SK-N-SH (cell line): ENCODE measurements around the gene MCM9.

ENCODE experiments used
- ELF1 ChIP-seq: IDR thresholded peaks from 2 replicates; pipeline ENCODE4 v1.4.0; 2012
- EZH2phosphoT487 ChIP-seq: fragments of 200-600 bp; sonication (generic); IDR thresholded peaks from 2 replicates; pipeline ENCODE4 v1.6.1; 2017; ENCODE audit warnings: low read depth, mixed run types, mild to moderate bottlenecking, antibody characterized with exemption, moderate library complexity, borderline replicate concordance
- GATA2 ChIP-seq: sonication (generic); formaldehyde crosslinking; IDR thresholded peaks from 2 replicates; pipeline ENCODE4 v1.5.0; 2020; ENCODE audit warnings: mild to moderate bottlenecking, missing genetic modification reagents
- MXI1 ChIP-seq: IDR thresholded peaks from 2 replicates; pipeline ENCODE4 v1.6.1; 2012; ENCODE audit warnings: mild to moderate bottlenecking, low read depth, low read length, improper control_type of control experiment
- TF ChIP-seq, protein P1 (sequence below): IDR thresholded peaks from 2 replicates; pipeline ENCODE4; 2012
- TF ChIP-seq, protein P2 (sequence below): fragments of 200-600 bp; sonication (generic); IDR thresholded peaks from 2 replicates; pipeline ENCODE4 v1.6.1; 2017; ENCODE audit warnings: antibody characterized with exemption, mild to moderate bottlenecking, moderate library complexity
- TF ChIP-seq, protein P3 (sequence below): fragments of 150-350 bp; IDR thresholded peaks from 2 replicates; pipeline ENCODE4 v1.6.1; 2017; ENCODE audit warnings: antibody characterized with exemption, low read length, low read depth, borderline replicate concordance

DNA sequence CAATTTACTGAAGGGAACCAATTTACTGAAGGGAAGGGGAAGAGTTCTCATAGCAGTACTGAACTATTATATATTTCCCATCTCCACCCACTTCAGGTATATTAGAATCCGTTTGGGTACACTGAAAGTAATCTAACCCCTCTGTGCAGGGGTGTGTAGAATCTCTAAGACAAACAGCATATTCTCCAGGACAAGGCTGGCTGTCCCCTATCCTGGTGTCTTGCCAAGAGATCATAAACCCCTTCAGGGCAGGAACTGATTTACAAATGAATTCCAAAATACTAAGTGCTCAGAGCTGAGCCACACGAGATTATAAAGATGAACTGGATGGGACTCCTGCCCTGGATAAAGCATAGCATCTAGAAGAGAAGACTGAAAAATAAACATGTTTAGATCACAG, 31.8 kb downstream of the MCM9 start:
- TF ChIP-seq, protein P1, sequence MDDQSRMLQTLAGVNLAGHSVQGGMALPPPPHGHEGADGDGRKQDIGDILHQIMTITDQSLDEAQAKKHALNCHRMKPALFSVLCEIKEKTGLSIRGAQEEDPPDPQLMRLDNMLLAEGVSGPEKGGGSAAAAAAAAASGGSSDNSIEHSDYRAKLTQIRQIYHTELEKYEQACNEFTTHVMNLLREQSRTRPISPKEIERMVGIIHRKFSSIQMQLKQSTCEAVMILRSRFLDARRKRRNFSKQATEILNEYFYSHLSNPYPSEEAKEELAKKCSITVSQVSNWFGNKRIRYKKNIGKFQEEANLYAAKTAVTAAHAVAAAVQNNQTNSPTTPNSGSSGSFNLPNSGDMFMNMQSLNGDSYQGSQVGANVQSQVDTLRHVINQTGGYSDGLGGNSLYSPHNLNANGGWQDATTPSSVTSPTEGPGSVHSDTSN, result no peak
- TF ChIP-seq, protein P2, sequence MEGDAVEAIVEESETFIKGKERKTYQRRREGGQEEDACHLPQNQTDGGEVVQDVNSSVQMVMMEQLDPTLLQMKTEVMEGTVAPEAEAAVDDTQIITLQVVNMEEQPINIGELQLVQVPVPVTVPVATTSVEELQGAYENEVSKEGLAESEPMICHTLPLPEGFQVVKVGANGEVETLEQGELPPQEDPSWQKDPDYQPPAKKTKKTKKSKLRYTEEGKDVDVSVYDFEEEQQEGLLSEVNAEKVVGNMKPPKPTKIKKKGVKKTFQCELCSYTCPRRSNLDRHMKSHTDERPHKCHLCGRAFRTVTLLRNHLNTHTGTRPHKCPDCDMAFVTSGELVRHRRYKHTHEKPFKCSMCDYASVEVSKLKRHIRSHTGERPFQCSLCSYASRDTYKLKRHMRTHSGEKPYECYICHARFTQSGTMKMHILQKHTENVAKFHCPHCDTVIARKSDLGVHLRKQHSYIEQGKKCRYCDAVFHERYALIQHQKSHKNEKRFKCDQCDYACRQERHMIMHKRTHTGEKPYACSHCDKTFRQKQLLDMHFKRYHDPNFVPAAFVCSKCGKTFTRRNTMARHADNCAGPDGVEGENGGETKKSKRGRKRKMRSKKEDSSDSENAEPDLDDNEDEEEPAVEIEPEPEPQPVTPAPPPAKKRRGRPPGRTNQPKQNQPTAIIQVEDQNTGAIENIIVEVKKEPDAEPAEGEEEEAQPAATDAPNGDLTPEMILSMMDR, result no peak
- no peak for TF ChIP-seq GATA2 (CRISPR knock-in tag)
- TF ChIP-seq ELF1, result no peak
- TF ChIP-seq, protein P3, sequence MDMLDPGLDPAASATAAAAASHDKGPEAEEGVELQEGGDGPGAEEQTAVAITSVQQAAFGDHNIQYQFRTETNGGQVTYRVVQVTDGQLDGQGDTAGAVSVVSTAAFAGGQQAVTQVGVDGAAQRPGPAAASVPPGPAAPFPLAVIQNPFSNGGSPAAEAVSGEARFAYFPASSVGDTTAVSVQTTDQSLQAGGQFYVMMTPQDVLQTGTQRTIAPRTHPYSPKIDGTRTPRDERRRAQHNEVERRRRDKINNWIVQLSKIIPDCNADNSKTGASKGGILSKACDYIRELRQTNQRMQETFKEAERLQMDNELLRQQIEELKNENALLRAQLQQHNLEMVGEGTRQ, result no peak
- TF ChIP-seq EZH2phosphoT487, result no peak
- TF ChIP-seq MXI1, result no peak
